ENCODE results near the gene BASP1. TPM values are rescaled to one million over a fixed set of nuclear protein-coding genes. Genes with fewer than 3 reads are reported as not detected.

The BASP1 gene
- total and polyA plus RNA-seq, 7 donors, result 7.4 to 18.6 (median 11.1) TPM

DNA sequence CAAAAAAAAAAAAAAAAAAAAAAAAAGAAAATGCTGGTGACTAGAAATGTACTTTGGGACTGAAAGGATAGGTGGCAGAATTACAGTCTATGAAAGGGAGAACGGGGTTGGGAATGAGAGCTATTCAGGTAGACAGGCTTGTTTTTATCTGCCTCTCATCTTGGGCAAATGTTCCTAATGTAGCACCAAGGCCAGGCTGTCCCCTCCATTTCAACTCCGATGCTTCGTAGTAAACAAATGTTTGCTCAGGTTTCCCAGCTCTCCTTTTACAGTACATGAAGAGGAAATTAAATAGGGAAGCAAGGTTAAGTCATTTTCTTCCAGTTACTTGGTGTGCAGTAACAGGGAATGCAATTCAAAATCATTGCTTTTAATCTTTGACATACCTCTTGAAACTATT is 4.4 kb upstream of the BASP1 start:
- intact Hi-C loops (cut with DNase I), result no loop called here
- no peak for TF ChIP-seq EP300 (IDR thresholded peaks at IDR 0.05)
- TF ChIP-seq POLR2AphosphoS5 (IDR thresholded peaks at IDR 0.05), result no peak
- TF ChIP-seq POLR2A (IDR thresholded peaks at IDR 0.05), result no peak
- TF ChIP-seq, protein P1, sequence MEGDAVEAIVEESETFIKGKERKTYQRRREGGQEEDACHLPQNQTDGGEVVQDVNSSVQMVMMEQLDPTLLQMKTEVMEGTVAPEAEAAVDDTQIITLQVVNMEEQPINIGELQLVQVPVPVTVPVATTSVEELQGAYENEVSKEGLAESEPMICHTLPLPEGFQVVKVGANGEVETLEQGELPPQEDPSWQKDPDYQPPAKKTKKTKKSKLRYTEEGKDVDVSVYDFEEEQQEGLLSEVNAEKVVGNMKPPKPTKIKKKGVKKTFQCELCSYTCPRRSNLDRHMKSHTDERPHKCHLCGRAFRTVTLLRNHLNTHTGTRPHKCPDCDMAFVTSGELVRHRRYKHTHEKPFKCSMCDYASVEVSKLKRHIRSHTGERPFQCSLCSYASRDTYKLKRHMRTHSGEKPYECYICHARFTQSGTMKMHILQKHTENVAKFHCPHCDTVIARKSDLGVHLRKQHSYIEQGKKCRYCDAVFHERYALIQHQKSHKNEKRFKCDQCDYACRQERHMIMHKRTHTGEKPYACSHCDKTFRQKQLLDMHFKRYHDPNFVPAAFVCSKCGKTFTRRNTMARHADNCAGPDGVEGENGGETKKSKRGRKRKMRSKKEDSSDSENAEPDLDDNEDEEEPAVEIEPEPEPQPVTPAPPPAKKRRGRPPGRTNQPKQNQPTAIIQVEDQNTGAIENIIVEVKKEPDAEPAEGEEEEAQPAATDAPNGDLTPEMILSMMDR (IDR thresholded peaks at IDR 0.05), result no peak
- Histone ChIP-seq H3K27me3 (peaks cover 6 to 21% (median 19%) of the 10 kb centered on the region in 3 donors), H3K4me1 (peaks cover 0 to 18% (median 15%) of the 10 kb centered on the region in 4 donors), H3K4me3 (no peak overlapping the region), H3K27ac (no peak overlapping the region), H3K36me3 (no peaks in the 10 kb centered on the region), H3K9me3 (no peaks in the 10 kb centered on the region)
- no peak for DNase-seq
- WGBS, 2 donors, result 22 to 58% methylated on average over 3 of the region's 3 CpGs

DNA sequence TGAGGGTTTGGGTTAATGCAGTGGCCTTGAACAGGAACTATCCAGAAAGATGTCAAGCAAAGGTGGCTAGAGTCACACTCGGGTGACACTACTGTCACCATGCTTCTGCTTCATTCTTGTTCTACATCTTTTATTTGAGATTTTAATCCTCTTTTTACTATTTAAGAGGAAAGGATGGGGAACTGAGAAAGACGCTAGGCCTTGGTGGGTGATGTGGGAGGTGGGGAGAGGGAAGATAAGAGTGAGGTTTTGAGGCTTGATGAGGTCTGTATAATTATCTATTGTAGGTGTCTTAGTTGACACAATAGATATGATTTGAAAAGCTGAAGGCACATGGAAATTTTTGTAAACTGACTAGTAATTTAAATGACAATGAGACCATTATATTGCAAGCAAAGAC is 3.5 kb upstream of the BASP1 start:
- Histone ChIP-seq H3K4me3 (no peak overlapping the region), H3K27me3 (peaks cover 6 to 30% (median 29%) of the 10 kb centered on the region in 3 donors), H3K9me3 (no peaks in the 10 kb centered on the region), H3K36me3 (no peaks in the 10 kb centered on the region), H3K27ac (no peak overlapping the region), H3K4me1 (peaks cover 0 to 27% (median 24%) of the 10 kb centered on the region in 4 donors)
- 76 to 84% methylated on average over 2 of the region's 2 CpGs for WGBS, 2 donors
- DNase-seq, result no peak
- TF ChIP-seq EP300 (IDR thresholded peaks at IDR 0.05) (no peak), POLR2AphosphoS5 (IDR thresholded peaks at IDR 0.05) (no peak), POLR2A (IDR thresholded peaks at IDR 0.05) (no peak)
- TF ChIP-seq, protein P1 (IDR thresholded peaks at IDR 0.05), result no peak
- intact Hi-C loops (cut with DNase I), result no loop called here

DNA sequence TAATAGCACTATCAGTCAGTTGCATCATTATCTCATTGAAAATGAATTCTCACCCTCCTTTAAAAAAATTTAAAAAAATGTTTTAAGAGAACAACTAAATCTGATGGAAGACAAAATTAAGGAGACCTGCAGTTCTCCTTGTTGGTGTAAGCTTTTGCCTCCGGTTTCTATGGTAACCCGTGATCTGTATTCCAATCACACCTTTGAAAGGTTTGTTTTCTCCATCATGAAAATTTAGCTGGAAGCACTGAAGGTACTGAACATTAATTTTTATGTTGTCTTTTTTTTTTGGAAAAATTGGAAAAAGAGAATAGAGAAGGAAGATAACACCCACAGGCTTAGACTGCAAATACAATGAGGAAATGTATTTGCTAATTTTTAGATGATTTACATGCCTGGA is 2.5 kb upstream of the BASP1 start:
- H3K9me3 ChIP-seq, result no peaks in the 10 kb centered on the region
- peaks cover 0 to 28% (median 25%) of the 10 kb centered on the region in 4 donors for H3K4me1 ChIP-seq
- no peaks in the 10 kb centered on the region for H3K36me3 ChIP-seq
- no peak overlapping the region for H3K27ac ChIP-seq
- peaks cover 6 to 37% (median 32%) of the 10 kb centered on the region in 3 donors for H3K27me3 ChIP-seq
- TF ChIP-seq EP300 (IDR thresholded peaks at IDR 0.05) (no peak), POLR2A (IDR thresholded peaks at IDR 0.05) (no peak), POLR2AphosphoS5 (IDR thresholded peaks at IDR 0.05) (no peak)
- TF ChIP-seq, protein P1 (IDR thresholded peaks at IDR 0.05), result no peak
- no peak overlapping the region for H3K4me3 ChIP-seq
- DNase-seq, result no peak
- intact Hi-C loops (cut with DNase I), result loop anchor here (5.0 kb wide), 1 partner anchor 1097 kb away; no protein-coding TSS in a partner anchor
- WGBS, 2 donors, result 93 to 95% methylated on average over 2 of the region's 2 CpGs

DNA sequence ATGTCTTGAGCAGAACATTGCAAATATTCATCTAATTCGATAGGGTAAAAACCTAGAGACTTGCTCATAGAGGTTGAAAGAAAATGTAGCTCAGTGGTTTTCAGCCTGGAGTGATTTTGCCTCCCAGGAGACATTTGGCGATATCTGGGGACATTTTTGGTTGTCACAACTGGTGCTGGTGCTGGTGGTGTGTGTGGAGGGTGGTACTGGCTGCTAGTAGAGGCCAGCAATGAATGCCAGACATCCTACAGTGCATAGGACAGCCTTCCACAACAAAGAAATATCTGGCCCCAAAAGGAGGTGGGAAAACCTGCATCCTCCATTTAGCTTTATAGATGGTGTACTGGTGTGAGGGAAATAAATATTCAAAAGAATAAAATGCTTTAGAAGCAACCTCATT is 2.1 kb upstream of the BASP1 start:
- H3K9me3 ChIP-seq, result no peaks in the 10 kb centered on the region
- intact Hi-C loops (cut with DNase I), result loop anchor here (5.0 kb wide), 1 partner anchor 1097 kb away; no protein-coding TSS in a partner anchor
- H3K36me3 ChIP-seq, result no peaks in the 10 kb centered on the region
- H3K4me3 ChIP-seq, result no peak overlapping the region
- H3K27ac ChIP-seq, result no peak overlapping the region
- H3K4me1 ChIP-seq, result peaks cover 0 to 28% (median 25%) of the 10 kb centered on the region in 4 donors
- DNase-seq, result no peak
- 78 to 87% methylated on average over 2 of the region's 2 CpGs for WGBS, 2 donors
- H3K27me3 ChIP-seq, result peaks cover 6 to 37% (median 32%) of the 10 kb centered on the region in 3 donors
- TF ChIP-seq, protein P1 (IDR thresholded peaks at IDR 0.05), result no peak
- no peak for TF ChIP-seq EP300 (IDR thresholded peaks at IDR 0.05)
- no peak for TF ChIP-seq POLR2A (IDR thresholded peaks at IDR 0.05)
- no peak for TF ChIP-seq POLR2AphosphoS5 (IDR thresholded peaks at IDR 0.05)

All from sigmoid colon (tissue), 7 donors.